GM21360 (cell line): ENCODE data around the gene ROBO2.

Experiments used
- ATAC-seq: cut with Tn5 transposase; IDR thresholded peaks from one replicate; pipeline ENCODE4 v1.9.1; 2021; ENCODE audit warnings: mild to moderate bottlenecking, moderate library complexity; ENCODE audit not compliant: unreplicated experiment

Gene ROBO2

DNA sequence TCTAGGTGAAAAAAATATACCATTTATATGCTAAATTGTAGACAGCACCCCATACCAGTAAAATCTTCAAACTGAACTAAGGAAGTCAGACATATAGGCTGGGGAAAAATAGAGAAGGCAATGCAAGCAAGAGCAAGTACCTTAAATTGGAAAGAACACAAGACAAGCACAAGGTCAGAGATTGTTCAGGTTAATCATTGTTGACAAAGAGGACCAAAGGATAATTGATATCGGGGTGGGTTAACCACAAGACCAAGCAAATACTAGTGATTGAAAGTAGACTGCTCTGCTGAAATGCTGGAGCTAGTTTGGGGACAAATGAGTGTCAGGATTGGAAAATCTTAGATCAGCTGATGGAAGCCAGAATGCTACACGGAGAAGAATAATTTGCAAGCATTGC lies 499.8 kb downstream of the ROBO2 start:
- ATAC-seq: no peak

DNA sequence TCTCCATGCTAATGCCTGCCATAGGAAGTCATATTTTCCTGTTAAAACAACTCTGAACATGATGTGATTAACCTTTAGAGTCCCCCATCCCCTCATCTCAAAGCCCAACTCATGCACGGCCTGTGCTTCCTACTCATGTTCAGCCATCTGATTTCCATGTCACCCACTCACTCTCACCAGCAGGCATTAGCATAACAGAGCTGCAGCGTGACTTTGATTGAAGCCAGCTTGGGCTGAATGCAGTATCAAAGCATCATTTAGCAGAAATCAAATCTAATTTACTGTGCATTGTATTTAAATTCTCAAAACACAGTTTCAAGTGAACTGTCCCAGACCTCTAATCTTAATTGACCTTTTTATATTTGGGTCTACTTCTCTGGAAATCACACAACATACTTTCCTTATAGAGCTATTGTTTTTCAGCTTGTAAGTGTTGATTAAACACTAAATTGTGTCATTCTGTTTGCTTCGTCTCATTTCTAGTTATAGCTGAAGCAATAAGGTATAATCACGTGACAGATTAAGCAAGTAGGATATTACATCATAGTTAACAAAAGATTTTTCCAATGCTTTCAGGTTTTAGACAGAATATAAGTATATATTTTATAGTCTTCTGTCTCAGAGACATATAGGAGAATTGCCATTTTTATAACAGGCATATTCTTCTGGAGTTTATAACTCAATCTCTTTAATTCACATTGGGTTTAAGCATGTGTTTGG lies 501.5 kb downstream of the ROBO2 start:
- no peak for ATAC-seq

DNA sequence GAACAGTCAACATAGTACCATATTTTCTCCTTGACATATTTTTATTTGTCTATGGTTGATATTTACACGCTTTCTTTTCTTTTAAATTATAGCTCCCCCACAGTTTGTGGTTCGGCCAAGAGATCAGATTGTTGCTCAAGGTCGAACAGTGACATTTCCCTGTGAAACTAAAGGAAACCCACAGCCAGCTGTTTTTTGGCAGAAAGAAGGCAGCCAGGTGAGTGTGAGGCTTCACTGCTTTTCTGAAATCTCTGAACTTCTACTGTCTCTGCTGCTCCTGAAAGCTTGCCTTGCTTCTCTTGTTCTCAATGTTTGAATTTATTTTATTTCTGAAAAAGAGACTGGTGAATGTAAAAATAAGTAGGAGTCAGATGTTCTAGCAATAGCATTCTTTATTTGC lies 506.3 kb downstream of the ROBO2 start:
- no peak for ATAC-seq

DNA sequence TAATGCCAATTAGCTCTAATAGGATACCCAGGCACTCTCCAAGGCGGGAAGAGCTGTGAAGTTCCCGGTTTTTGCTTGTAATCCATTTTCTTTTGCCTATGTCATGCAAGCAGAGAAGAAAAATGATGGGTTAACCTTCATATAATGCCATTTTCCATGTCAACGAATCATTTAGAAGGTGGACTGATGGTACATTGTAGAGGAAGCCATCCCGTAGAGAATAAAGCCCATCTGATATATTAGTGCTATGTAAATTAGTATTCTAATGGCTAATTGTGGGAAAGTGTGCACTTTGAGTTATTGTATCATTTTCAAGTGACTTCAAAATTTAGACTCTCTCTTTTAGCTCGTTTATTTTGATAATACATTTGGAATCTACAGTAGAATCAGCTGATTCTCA lies 509.1 kb downstream of the ROBO2 start:
- ATAC-seq: no peak

DNA sequence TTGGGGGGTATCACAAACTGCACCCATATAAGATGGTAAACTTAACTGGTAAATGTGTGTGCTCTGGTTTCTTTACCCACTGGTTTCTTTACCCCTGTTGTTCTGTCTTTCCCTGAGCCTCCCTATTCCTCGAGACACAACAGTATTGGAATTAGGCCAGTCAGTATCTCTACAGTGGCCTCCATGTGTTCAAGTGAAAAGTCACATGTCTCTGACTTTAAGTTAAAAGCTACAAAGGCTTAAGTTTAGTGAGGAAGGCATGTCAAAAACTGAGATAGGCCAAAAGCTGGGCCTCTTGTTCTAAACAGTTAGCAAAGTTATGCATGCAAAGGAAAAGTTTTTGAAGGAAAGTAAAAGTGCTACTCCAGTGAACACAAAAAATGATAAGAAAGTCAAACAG lies 513.3 kb downstream of the ROBO2 start:
- no peak for ATAC-seq

DNA sequence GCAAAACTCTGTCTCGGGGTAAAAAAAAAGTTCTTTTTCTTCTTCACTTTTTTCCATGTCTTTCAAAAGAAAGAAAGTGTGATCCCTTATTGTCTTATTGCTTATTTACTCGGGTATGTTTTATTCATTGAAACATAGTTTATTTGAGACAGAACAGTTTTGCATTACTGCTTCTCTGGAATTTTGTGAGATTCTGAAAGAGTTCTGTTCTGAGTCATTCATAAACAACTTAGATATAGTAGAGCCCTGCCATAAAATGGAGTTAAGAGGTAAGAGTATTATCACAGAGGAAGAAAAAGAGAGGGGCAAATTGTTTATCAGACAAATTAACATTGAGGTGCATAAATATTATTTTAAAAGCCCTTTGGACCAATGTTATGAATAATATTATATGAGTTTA lies 522.2 kb downstream of the ROBO2 start:
- ATAC-seq: no peak

DNA sequence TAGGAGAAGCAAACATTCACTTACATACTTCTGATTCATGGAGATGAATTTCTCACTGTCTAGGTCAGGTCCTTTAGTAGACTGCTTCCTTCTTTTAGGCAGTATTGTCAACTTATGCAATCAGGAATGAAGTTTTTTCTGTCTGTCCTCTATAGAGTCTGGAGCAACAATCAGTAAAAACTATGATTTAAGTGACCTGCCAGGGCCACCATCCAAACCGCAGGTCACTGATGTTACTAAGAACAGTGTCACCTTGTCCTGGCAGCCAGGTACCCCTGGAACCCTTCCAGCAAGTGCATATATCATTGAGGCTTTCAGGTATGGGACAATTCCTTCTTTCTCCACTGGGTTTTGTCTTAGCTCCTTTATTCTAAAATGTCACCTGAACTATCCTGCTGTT lies 523.1 kb downstream of the ROBO2 start:
- no peak for ATAC-seq

DNA sequence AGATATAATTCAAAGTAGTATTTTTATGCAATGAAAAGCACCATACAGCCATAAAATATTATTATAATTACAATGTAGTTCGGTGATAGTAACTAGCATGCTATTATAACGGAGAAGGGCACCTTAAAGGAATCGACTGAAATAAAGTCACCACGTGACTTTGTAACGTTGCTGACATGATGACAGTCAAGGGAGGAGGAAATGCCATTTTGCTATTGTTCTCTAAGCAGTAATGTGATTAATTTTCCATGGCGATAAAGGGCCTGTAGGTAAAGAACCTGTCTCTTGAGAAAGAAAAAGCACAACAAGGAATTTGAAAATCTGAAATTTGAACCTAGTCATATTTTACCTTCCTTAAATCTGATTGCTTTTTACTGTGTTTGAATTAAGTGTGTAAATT lies 526.2 kb downstream of the ROBO2 start:
- ATAC-seq: no peak

DNA sequence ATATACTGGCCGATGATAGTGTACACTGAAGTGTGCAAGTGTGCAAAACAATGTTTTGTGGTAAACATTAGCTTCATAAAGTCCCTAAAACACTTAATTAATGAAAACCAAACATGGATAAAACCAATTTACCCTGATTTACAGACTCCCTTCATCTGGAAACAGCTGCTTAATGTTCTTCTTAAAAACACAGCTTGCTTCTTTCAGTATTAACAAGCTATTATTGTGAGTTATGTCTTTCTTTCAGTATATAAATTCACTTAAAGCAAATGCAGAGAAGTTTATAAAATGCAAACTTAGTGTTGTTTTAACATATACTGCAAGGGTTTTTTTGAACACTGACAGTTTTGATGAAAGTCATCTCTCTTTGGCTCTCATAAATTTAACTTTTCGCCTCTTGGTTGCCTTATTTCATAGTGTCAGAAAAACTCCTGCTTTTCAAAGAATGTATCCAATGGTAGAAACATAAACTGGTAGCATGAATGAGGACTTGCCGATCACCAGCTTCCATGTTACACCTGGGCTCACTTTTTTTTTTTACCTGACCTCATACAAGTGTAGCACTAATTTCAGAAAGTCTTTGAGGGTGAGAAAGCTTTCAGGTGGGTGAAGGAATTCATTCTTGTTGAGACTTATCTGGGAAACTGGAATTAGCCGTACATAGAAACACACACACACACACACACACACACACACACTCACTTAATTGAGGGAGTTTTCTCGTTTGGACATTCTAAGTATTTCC lies 532.2 kb downstream of the ROBO2 start:
- no peak for ATAC-seq

DNA sequence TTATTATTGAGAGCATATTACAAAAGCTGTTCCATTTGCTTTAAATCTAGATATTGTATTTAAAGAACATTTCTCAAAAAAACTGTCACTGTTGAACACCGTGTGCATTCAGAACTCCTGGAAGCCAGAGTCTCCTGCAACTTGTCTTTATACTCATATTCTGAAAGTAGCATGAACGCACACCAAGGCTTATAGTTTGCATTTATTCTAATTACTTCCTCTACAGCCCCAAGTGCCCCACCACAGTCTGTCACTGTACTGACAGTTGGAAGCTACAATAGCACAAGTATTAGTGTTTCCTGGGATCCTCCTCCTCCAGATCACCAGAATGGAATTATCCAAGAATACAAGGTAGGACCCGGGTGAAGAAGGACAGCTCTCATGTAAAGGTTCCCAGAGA lies 537.4 kb downstream of the ROBO2 start:
- no peak for ATAC-seq

DNA sequence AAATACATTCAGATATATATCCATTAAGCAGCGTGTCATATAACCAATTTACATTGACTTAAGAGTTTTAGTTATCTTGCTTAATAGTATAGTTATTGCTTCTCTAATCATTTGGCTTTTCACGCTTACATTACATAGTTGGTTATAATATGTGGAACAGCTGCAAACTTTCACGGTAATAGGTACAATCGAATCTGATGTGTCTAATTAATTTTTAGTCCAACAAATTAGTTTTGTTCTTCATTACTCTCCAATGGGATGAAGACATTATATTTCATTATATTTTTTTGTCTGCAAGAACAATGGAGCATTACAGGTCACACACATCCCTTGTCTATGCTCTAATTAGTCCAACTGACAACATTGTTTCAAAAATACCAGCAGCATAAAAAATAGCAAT lies 546.3 kb downstream of the ROBO2 start:
- no peak for ATAC-seq

DNA sequence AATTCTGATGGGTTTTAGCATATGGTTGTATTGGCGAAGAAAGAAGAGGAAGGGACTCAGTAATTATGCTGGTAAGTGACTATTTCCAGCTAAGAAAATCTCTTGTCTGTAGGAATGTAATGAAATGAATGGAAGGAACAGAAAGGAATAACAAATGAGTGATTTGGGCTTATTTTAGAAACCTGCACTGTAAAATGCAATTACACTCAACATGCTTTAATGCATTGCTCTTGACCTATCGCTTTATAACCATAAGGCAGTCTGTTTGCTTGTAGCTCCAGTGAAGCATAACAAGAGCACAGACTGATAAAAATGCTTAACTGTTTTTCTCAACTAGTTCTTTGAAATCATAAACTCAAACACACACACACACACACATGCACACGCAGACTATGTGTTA lies 549.0 kb downstream of the ROBO2 start:
- ATAC-seq: no peak

DNA sequence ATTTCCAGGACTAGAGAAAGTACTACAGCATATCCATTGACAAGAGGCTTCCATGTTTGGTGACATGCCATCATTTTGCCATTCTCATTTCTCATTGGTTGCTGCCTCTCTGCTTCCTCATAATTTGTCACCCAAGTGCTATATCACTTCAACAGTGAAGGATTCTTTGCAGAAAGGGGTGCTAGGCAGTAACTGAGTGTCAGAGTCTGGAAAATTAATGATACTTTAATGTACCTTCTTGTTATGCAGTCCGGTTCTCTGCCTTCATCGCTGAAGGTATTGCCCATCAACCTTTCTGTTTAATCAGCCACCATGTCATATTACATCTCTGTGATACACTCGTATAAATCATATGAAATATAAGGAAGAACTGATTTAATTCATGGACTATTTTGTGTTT lies 550.3 kb downstream of the ROBO2 start:
- ATAC-seq: no peak

DNA sequence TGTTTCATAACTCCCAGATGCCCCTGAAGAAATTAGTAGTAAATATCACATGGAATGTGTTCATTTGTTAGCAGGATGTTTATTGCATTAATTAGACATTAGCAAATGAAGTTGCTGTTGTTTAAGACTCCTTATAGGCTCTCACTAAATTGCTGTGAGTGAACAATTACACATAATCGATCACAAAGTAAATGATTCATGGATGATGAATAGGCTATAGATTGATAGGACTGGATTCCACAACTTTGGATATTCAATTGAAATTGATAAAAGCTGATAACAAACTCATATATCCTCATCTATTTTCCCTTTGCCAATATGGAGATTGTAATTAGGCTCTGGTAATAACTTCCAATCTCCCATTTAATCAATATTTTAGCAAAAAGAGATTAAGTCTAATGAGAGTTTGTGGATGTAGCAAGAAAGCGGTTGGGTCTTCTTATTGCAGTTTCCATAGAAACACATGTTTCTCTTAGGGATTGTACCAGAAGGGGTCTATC lies 555.5 kb downstream of the ROBO2 start:
- ATAC-seq: no peak

DNA sequence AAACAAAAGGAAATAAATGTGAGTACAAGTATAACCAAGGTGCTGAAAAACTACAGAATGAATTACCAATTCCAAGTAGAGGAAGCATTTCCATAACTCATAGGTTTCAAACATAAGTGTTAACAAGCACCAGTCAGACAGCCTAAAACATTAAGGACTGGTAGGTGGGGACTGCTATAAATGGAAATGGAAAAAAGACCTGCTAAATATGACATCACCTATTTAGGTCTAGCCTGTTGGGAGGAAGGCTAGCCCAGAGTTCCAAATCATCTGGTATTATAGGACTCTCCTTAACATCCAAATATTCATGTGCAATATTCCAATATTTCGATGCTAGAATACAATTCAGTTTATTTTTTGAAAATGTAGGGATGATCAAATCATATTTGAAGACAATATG lies 560.0 kb downstream of the ROBO2 start:
- no peak for ATAC-seq

DNA sequence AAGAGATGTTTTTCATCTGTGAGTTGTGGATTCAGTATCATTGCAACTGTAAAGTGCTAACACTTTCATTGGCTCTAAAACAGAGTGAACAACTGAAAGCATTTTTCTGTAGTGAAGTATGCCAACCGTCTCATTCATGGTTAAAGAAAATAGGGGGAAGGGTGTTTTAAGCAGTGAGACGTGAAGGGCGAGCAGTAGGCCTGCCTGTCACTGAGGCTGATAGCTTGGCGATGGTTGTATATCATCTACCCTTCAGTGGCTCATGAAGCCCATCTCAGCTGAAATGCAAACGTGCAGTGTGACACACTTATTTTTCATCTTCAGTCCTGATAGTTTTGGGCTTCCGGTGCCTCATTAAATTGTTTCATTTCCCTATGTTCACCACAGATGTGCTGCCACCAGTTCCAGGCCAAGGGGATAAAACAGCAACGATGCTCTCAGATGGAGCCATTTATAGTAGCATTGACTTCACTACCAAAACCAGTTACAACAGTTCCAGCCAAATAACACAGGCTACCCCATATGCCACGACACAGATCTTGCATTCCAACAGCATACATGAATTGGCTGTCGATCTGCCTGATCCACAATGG lies 562.0 kb downstream of the ROBO2 start:
- ATAC-seq: no peak

DNA sequence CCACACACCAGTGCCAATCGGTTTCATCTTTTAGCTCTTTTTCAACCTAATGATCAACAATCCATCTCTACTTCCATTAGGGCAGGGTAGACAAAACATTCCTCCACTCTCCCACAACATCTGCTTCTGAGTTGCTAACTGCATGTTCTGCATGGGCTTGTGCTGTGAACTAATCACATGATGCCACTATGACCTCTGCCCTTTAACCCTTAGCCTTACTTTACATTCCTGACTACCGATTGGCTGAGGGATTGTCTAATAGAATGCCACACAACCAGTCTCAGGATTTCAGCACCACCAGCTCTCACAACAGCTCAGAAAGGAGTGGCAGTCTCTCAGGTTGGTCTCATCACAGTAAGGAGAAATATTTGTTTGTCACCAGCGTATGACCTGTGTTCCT lies 562.8 kb downstream of the ROBO2 start:
- ATAC-seq: no peak

DNA sequence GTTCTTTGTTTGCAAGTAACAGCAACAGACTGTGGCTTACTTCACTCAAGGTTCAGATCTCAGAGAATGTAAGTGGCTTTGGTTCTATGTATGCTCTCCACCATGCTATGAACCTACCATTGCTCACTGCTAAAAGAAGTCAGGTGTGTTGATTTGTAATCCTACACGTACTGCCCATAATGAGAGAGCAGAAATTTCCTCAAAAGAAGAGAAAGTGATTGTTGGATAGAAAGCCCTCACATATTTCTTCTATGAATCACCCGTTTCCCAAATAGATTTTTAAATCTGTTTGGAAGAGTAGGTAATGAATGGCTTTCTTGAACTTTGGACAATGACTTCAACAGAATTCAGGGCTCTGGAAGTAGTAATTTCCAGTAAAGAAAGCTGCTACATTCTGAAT lies 565.4 kb downstream of the ROBO2 start:
- no peak for ATAC-seq

DNA sequence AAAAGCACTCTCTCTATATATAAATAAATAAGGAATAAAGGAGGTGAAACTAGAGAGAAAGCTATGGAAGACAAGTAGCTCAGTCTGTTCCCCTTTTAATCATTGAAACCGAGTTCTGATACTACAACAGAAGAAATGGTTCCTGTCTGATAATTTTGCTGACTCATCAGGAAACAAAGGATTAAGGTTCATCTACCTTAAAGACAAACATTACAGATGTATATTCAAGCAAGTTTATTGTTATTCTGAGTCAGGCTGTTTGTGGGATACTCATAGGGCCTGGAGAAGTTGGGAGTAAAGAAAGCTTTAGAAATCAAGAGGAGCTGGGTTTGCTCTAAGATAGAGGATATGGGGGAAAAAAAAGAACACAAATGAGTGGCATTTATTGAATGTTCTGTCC lies 566.0 kb downstream of the ROBO2 start:
- no peak for ATAC-seq

DNA sequence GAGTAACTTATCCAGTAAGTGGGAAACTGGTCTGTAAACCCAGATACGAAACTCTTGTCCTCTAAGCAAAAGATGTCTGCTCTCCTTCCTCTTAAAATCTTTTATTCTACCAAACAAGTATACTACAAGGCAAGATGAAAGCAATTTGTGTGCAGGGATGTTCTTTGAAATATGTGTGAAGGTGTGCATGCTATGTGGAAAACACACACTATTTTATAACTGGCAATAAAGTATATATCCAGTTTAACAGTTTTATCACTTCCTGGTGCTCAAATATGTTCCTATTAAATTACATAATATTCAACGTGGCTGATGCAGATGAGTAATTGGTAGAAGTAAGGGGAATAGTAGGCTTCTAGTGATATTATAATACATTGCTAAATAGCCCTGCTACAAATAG lies 566.5 kb downstream of the ROBO2 start:
- ATAC-seq: no peak

DNA sequence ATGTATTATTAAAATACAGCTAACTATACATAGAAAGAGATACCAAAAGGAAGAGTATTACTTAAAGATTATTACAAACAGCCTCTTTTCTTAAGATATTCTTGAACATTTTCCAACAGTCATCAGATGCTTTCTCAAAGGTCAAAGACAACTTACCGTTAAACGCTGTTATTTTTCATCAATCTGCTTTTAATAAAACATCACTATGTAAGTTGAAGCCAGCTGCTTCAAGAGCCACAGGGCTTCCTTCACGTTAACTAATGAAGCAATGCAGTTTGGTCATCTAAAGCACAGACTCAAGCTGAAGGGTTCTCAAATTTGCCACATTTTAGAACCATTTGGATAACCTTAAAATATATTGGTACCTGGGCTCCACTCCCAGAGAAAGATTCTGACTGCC lies 578.8 kb downstream of the ROBO2 start:
- no peak for ATAC-seq

DNA sequence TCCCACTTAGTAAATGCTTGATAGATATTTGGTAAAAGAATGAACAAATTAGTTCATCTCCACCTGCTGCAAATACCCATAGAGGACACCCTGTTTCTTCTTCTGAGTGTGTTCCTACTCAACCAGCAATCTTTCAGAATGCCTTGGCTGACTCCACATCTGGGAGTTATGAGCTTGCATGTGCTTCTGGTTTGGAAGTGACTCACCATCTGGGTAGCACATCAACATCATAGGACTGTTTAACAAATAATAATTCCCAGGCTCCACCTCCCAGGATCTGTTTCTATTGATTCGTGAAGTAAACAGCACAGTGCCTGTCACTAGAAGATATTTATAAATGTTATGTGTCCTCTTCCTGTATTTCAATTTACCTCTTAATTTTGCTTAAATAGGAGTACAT lies 580.1 kb downstream of the ROBO2 start:
- ATAC-seq: no peak
